NOMO-1 treated with DMSO at 0.1 percent for 48 hours (cell line): ENCODE measurements around the gene DOCK6.

Source experiments
- DNase-seq: peaks from one replicate; lab custom pipeline; 2025; ENCODE audit not compliant: unreplicated experiment; lab: John Stamatoyannopoulos, UW

DOCK6 gene

GRCh38 chr19:11251217-11251616 is 11.1 kb downstream of the DOCK6 start:
- DNase-seq, result no peak

GRCh38 chr19:11248852-11249251 is 13.5 kb downstream of the DOCK6 start:
- no peak for DNase-seq

- no peak for DNase-seq
Measured at GRCh38 chr19:11247934-11248333, 14.4 kb downstream of the DOCK6 start.

- DNase-seq, result no peak
Measured at GRCh38 chr19:11247391-11247790, 14.9 kb downstream of the DOCK6 start.

- no peak for DNase-seq
Measured at GRCh38 chr19:11246941-11247340, 15.4 kb downstream of the DOCK6 start.

GRCh38 chr19:11244846-11245589 is 17.3 kb downstream of the DOCK6 start:
- no peak for DNase-seq

- no peak for DNase-seq
Measured at GRCh38 chr19:11243798-11244169, 18.5 kb downstream of the DOCK6 start.

- peak; percentile 61 for DNase-seq
Measured at GRCh38 chr19:11242864-11243797, 19.2 kb downstream of the DOCK6 start.

- DNase-seq, result no peak
Measured at GRCh38 chr19:11242025-11242424, 20.3 kb downstream of the DOCK6 start.

GRCh38 chr19:11240008-11240444 is 22.3 kb downstream of the DOCK6 start:
- DNase-seq, result no peak

- DNase-seq, result no peak
Measured at GRCh38 chr19:11239377-11240000, 22.8 kb downstream of the DOCK6 start, which contains the start of gene ANGPTL8. Gene ANGPTL8 (plus strand): TSS chr19:11239619. CDS start chr19:11239638, 19 bp downstream.

GRCh38 chr19:11238781-11239376 is 23.4 kb downstream of the DOCK6 start:
- no peak for DNase-seq

GRCh38 chr19:11238041-11238440 is 24.3 kb downstream of the DOCK6 start:
- DNase-seq, result no peak

GRCh38 chr19:11237321-11237720 is 25.0 kb downstream of the DOCK6 start:
- DNase-seq, result no peak

GRCh38 chr19:11236324-11237301 is 25.7 kb downstream of the DOCK6 start:
- no peak for DNase-seq

- no peak for DNase-seq
Measured at GRCh38 chr19:11234486-11235075, 27.7 kb downstream of the DOCK6 start.

GRCh38 chr19:11233073-11233472 is 29.3 kb downstream of the DOCK6 start:
- no peak for DNase-seq

GRCh38 chr19:11232555-11232954 is 29.8 kb downstream of the DOCK6 start:
- no peak for DNase-seq

- no peak for DNase-seq
Measured at GRCh38 chr19:11230621-11231386, 31.5 kb downstream of the DOCK6 start.
